SH-SY5Y (cell line): Measurements from ENCODE around the gene GAS6.

ENCODE experiments used
- GATA2 ChIP-seq: IDR thresholded peaks from 2 replicates; pipeline ENCODE4 v1.6.1; 2011; ENCODE audit warnings: mild to moderate bottlenecking, low read depth, low read length
- GATA3 ChIP-seq: IDR thresholded peaks from 2 replicates; pipeline ENCODE4 v1.6.1; 2011; ENCODE audit warnings: low read depth, mild to moderate bottlenecking, low read length, moderate library complexity

GAS6 gene

DNA sequence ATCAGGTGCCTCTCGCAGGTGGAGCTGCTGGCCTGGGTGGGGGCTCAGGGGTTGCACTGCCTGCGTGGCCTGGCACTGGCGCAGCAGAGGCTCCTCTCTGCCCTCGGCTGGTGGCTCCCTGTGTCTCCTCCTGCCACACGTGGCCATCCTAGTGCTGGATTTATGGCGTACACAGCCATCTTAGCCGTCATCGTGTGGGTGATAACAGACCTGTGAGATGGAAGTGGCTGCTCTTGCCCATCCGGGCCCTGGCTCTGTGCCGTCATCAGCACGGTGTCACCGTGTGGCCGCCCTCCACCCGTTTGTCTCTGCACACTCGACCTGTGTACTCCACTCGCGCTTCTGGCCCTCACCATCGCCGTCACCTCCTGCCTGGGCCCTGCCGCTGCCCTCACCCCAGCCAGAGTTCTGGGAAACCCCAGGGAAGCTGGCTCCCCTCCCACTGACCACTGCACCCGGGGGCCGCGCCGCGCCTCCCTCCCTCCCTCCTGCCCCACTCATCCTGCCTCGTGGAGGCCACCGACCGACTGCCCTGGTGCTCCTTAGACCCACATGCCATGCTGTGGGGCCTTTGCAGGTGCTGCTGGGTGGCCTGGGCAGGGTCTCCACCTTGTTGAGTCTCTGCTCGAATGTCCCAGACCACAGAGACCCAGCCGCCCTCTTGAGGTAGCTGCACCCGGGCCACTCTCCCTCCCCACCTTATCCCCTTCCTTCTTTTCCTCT is 75.3 kb downstream of the GAS6 start:
- no peak for TF ChIP-seq GATA2
- TF ChIP-seq GATA3, result no peak

DNA sequence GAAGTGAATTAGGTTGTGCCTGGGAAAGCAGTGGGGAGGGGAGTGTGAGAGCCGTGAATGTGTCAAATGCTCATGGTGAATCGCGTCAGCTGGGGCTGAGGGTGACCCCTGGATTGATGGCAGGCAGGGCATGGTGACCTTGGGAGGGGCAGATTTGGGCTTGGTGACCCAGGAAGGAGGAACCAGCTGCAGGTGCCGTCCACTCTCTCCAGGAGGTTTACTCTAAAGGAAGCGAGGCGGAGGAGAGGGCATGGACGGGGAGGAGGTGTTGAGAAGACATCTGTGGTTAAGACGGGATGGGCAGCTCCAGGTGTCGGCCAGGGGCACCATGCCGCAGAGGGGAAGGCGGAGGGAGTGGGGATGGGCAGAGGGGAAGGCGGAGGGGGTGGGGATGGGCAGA is 76.2 kb downstream of the GAS6 start:
- no peak for TF ChIP-seq GATA3
- no peak for TF ChIP-seq GATA2

DNA sequence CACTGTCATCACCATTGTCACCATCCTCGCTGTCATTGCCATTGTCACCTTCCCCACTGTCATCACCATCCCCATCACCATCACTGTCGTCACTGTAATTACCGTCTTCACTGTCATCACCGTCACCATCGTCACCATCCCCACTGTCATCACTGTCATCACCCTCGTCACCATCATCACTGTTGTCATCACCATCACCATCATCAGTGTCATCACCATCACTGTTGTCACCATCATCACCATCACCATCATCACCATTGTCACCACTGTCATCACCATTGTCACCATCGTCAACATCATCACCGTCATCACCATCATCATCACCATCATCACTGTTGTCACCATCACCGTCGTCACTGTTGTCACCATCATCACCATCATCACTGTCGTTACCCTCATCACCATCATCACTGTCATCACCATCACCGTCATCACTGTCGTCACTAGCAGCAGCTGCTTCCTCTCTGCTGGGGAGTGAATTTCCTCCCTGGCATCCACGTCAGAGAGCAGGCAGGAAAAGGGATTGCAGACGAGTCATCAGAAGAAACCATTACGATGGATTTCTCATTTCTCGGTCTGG is 77.5 kb downstream of the GAS6 start:
- TF ChIP-seq GATA2, result no peak
- no peak for TF ChIP-seq GATA3

DNA sequence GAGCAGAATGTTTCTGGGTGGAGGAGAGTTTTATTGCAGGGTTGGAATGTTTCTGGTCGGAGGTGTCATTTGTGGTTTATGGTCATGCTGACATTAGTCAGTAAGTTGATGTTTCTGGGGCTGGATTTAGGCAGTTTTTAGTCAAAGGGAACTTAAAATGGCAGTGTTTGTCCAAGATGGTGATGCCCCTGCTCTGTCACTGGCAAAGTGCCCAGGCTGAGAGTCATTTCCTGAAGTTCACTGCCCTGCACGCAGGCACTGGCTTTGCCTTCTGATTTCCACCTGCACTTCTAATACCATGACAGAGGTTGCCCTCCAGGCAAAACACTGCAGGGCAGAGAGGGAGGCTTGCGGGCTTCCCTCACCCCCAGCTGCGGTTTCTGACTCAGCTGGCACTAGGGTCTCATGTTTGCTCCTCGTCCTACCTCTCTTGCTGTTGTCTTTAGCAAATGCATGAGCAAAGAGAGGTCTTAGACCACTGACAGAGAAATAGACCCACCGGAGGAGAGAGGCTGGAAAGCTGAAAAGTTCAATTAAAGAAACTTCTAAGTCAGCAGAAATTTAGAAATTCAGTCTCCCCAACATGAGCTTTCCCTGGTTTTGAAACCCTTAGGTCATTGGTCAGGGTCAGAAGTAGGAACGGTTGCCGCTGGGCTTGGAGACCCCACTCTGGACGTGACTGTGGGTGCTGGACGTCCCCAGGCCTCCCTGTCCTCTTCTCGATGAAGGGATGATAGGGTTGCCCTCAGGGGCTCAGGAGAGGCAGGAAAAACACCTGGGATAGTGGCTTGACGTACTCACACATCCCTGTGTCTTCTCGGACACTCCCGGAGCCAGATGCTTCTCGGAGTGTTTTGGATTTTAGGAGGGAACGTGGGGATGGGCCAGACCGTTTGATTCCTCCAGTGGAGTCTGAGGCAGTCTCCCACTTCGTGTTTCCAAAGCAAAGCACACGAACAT is 78.5 kb downstream of the GAS6 start:
- TF ChIP-seq GATA3 (no peak), GATA2 (no peak)

DNA sequence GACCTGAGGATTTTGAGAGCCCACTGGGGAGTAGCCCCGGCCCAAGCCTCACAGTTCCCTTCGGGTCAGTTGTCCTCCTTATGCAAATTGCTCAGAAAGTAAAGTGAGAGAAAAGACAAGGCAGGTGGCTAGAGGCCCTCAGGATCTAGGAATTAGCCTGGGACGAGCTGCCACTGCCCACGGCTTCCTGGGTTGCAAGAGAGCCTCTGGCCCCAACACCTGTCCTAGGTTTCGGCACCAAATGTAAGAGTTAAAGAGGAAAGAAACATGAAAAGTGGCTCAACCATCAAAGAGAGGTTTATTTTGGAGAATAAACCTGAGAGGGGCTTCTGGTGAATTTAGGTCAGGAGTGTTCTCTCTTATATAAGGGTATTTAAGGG is 79.2 kb downstream of the GAS6 start:
- TF ChIP-seq GATA3 (no peak), GATA2 (no peak)

DNA sequence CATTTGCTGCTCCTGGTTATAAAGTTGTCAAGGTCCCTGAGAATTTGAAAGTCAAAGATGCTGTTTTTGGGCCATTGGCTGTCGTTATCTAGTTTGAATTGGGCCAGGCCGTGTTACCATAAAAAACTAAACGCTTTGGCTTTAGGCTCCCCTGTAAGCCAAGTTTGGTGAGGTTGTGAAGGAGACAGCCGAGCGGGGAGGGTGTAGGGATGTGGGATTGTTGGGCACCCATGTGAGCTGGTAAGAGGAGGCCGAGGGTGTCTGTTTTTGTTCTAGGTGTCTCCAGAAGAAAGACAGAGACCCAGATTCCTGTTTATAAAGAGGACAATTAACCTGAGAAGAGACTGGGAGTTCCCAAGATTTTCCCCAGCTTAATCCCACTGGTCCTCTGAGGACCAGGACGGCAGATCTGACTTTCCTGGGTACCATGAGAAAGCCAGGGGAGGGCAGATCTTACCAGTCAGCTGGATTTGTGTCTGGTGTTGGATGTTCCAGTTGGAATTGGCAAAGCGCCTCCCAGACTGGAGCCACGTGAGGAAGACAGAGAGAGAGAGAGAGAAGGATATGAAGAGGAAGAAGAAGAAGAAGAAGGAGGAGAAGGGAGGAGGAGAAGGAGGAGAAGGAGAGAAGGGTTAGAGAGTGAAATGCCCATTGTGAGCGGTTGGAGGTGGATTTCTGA is 79.8 kb downstream of the GAS6 start:
- TF ChIP-seq GATA3 (no peak), GATA2 (no peak)

DNA sequence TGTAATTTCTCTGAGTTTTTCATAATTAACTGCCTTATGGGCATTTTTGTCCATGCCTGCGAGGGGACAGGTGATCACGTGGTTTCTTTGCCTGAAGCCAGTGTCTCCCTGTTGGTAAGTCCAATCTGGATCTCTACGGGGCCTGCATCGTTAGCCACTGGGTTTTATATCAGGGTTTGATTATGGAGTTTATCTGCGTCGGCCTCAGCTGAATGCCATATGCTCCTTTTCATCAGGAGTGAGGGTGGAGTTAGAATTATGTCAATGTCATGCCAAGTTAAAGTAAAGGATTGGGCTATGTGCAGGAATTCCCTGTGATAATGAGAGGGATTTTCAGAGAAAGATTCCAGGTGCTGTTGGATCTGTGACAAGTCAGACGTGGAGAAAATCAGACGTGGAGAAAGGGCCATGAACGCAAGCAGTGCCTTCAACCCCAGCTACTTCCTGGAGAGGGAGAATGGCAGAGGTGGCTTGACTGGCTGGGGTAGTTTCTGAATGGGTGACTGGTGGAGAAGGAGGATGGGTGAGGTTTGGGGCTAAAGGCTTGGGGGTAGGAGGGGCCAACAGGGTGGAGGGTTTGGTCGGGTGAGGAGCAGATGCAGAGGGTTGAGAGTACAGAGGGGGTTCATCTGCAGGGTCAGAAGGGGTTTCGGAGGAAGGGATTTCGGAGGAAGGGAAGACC is 80.5 kb downstream of the GAS6 start:
- no peak for TF ChIP-seq GATA2
- TF ChIP-seq GATA3, result no peak

DNA sequence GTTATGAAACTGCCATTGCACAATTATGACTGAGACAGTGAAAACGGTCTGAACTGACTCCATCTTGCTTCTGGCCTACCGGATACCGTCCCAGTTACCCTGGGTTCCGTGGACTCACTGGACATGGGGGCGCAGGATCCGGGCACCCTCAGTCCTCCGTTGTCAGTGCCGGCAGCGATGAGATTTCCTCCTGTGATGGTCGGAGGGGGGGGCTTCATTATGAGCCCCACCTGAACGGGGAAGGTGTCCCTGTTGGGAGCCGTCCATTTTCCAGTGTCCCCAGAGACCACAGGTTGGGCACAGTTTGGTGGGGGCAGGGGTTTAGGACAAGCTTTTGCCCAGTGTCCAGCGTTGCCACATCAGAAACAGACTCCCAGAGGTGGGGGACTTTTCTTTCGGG is 81.4 kb downstream of the GAS6 start:
- TF ChIP-seq GATA3 (no peak), GATA2 (no peak)

DNA sequence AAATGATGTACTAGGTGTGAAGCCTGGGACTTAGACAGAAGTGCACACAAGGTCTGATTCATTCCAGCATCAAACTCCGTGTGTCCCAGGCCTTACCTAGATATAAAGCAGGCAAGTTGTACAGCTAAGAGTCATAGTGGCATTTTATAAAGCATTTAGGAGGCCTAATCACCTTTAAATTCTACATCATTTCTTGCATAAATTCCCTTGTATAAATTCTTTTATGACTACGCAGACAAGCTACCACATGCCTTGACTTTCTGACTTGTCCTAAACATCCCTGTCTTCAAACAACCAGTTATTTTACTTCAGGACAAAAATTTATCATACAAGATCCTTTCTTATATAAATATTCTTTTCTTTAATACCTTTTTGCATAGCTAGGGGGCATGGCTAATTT is 82.3 kb downstream of the GAS6 start:
- TF ChIP-seq GATA3 (no peak), GATA2 (no peak)

DNA sequence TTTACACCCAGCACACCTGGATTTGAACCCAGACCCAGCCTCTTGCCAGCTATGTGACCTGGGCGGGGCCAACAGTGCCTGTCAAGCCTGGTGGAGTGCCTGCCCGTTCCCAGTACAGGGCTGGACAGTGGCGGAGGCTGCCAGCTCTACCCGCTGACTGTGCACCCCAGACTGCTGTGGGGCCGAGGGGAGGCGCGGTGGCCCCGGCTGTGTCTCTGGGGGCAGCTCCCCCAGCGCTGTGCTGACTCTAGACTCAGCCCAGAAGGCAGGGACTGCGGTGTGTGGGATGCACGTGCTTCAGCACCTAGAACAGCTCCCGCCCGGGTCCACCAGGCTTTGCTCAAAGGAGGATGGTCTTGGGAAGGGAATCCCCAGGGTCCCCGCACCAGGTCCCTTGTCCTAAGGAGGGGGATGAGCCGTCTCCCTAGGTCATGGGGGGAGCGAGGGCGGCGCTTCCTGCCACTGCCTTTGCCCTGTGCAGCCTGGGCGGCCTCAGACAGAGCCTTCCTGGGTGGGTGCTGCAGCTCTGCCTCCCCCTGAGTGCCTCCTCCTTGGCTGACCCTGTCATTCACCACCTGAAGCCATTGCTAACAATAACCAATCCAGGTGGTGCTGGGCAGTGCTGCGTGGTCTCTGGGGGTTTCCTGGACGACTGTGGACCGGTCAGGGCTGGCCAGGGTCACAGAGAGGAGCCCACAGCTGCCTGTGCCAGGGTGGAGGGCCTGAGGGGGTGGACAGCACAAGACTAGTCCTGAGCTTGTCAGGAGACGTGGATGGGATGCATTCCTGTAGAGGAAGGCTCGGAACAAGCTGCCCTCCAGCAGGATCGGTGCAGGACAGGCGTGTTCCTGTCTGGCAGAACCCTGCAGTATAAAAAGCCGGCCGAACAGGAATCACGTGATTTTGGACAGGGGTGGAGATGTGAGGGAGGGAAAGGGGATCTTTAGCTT is 86.3 kb downstream of the GAS6 start:
- no peak for TF ChIP-seq GATA3
- no peak for TF ChIP-seq GATA2

DNA sequence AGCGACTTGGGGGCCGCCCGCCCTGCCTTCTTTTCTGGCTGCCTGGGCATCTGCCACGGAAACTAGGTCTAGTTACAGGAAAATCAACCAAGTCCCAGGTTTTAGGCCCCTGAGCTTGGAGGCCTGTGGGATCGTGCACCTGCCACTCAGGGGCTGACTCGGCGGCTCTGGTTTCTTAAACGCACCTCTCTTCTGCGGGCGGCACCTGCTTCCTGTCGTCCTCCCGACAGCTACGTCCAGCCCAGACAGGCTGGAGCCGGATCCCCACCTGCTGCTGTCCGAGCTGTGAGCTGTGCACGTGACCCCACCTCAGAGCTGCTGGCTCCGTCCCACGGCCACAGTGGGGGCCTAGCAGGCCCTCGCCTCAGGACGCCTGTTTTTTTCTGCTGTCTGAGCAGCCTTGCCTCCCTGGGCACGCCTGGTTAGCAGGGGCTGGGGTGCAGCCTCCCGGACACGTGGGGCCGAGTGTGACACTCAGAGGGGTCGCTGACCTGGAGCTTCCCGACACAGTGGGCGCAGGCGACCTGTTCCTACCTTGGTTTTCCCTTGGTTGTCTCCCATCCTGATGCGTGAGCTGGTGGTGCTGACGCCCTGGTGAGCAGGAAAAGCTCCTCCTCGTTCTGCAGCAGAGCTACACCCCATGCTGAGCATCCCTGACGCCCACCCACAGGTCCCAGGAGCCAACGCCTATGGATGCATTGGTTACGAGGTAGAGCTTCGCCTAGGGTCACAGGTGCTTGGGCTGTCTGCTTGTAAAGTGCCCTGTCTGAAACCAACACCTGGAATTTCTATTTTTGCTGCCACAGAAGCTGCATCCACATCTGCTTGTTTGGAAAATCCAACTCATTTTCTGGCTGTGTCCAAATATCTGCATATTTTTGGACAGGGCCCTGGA is 87.4 kb downstream of the GAS6 start:
- TF ChIP-seq GATA2 (no peak), GATA3 (no peak)
